Body of pancreas (tissue), 4 donors: ENCODE measurements around the gene HLX. TPM values are rescaled to one million over a fixed set of nuclear protein-coding genes. Genes with fewer than 3 reads are reported as not detected.

ENCODE experiments used
- ATAC-seq: fragments of 150-250 bp; one replicate; pipeline ENCODE4 v1.9.1; 2016
- DNase-seq, 4 donors: peaks; one replicate each; pipeline ENCODE4 v3.0.0-alpha.2; 2019
- H3K27ac ChIP-seq, 4 donors: fragments of 200-600 bp; sonication (generic); 1 replicate in 3 of 4; 2 replicates in 1 of 4; pipeline versions ENCODE4 v1.5.1 to v1.6.1; 2016 to 2019; ENCODE audit warnings: mild to moderate bottlenecking in 1 of 4, mixed read lengths in 1 of 4, moderate library complexity in 1 of 4
- H3K27me3 ChIP-seq, 2 donors: fragments of 200-600 bp; sonication (generic); one replicate each; pipeline ENCODE4 v1.6.0; 2016; ENCODE audit warnings: mild to moderate bottlenecking in 1 of 2
- H3K36me3 ChIP-seq, 2 donors: fragments of 200-600 bp; sonication (generic); replicated peaks in 1 of 2; 2 replicates each; pipeline ENCODE4 v1.5.1; 2016; ENCODE audit warnings: low read depth in 2 of 2; ENCODE audit not compliant: insufficient read depth in 1 of 2
- H3K4me1 ChIP-seq: fragments of 200-600 bp; sonication (generic); one replicate; pipeline ENCODE4 v1.6.0; 2016
- H3K4me3 ChIP-seq, 2 donors: fragments of 200-600 bp; sonication (generic); 1 replicate in 1 of 2; 2 replicates in 1 of 2; pipeline ENCODE4 v1.5.1; 2016 to 2019
- H3K9me3 ChIP-seq, 3 donors: fragments of 200-600 bp; sonication (generic); 1 replicate in 2 of 3; 2 replicates in 1 of 3; pipeline ENCODE4 v1.5.1; 2016
- CTCF ChIP-seq, 7 experiments: fragments of 450-650 bp in 4 of 7; fragments of 200-600 bp in 3 of 7; sonication (generic) in 3 of 7; IDR thresholded peaks; one replicate each; pipeline ENCODE4 v1.5.1; 2016 to 2019; ENCODE audit warnings: antibody characterized with exemption in 7 of 7
- POLR2A ChIP-seq, 3 donors: fragments of 450-650 bp; IDR thresholded peaks; one replicate each; pipeline ENCODE4 v1.6.1; 2016; ENCODE audit warnings: antibody characterized with exemption in 3 of 3, mild to moderate bottlenecking in 2 of 3
- WGBS, 2 donors: methylation state at CpG; one replicate each; pipeline ENCODE4 v1.1.5; 2017; 5-methylcytosine and 5-hydroxymethylcytosine counted together
- intact Hi-C: fragments of 100-400 bp; cut with DNase I; formaldehyde crosslinking; loops from one replicate; pipeline ENCODE4 v1.15.1; 2023
- total RNA-seq, 2 donors: library from RNA; depleted of rRNA; stranded (reverse); fragments of >200 nt; gene quantifications; one replicate each; pipeline ENCODE4 v1.1.0, GENCODE V29; 2016

Gene HLX
- total RNA-seq, 2 donors from 2014 or later = 1.6 to 1.8 TPM

GRCh38 chr1:220921971-220922635 is 42.9 kb downstream of the HLX start:
- WGBS, 2 donors = 51 to 56% methylated on average over 8 of the region's 8 CpGs
- intact Hi-C loops = no loop called here
- Histone ChIP-seq H3K36me3 (no peaks in the 10 kb centered on the region), H3K27ac (no peak overlapping the region), H3K27me3 (no peaks in the 10 kb centered on the region), H3K4me1 (no peaks in the 10 kb centered on the region), H3K4me3 (no peak overlapping the region), H3K9me3 (no peaks in the 10 kb centered on the region)
- ATAC-seq = no peak
- DNase-seq = no peak
- TF ChIP-seq POLR2A (IDR thresholded peaks at IDR 0.05) (no peak), CTCF (IDR thresholded peaks at IDR 0.05) (no peak)

GRCh38 chr1:220922951-220923350 is 43.7 kb downstream of the HLX start:
- TF ChIP-seq CTCF (IDR thresholded peaks at IDR 0.05) (no peak), POLR2A (IDR thresholded peaks at IDR 0.05) (no peak)

GRCh38 chr1:220924331-220924970 is 45.2 kb downstream of the HLX start:
- ATAC-seq = no peak
- no peak for DNase-seq
- Histone ChIP-seq H3K4me3 (no peak overlapping the region), H3K27ac (no peak overlapping the region), H3K4me1 (no peaks in the 10 kb centered on the region), H3K27me3 (no peaks in the 10 kb centered on the region), H3K36me3 (no peaks in the 10 kb centered on the region), H3K9me3 (no peaks in the 10 kb centered on the region)
- intact Hi-C loops = no loop called here
- TF ChIP-seq POLR2A (IDR thresholded peaks at IDR 0.05) (no peak), CTCF (IDR thresholded peaks at IDR 0.05) (no peak)
- WGBS, 2 donors = 60 to 86% methylated on average over 3 of the region's 3 CpGs

More at GRCh38 chr1:220922951-220923350, 43.7 kb downstream of the HLX start:
- DNase-seq (no peak), ATAC-seq (no peak)
- no peaks in the 10 kb centered on the region for H3K9me3 ChIP-seq
- no peaks in the 10 kb centered on the region for H3K36me3 ChIP-seq
- H3K4me3 ChIP-seq = no peak overlapping the region
- intact Hi-C loops = no loop called here
- no peak overlapping the region for H3K27ac ChIP-seq
- 44 to 47% methylated on average over 5 of the region's 5 CpGs for WGBS, 2 donors
- H3K27me3 ChIP-seq = no peaks in the 10 kb centered on the region
- no peaks in the 10 kb centered on the region for H3K4me1 ChIP-seq

- no peaks in the 10 kb centered on the region for H3K4me1 ChIP-seq
- DNase-seq = no peak
- no peak for ATAC-seq
- H3K27me3 ChIP-seq = no peaks in the 10 kb centered on the region
- no peak overlapping the region for H3K4me3 ChIP-seq
- H3K36me3 ChIP-seq = no peaks in the 10 kb centered on the region
- H3K27ac ChIP-seq = no peak overlapping the region
- intact Hi-C loops = no loop called here
- TF ChIP-seq CTCF (IDR thresholded peaks at IDR 0.05) (no peak), POLR2A (IDR thresholded peaks at IDR 0.05) (no peak)
- WGBS, 2 donors = 65 to 90% methylated on average over 2 of the region's 2 CpGs
- H3K9me3 ChIP-seq = no peaks in the 10 kb centered on the region
Observed at GRCh38 chr1:220925707-220926106, 46.5 kb downstream of the HLX start.

- DNase-seq = no peak
- Histone ChIP-seq H3K4me1 (no peaks in the 10 kb centered on the region), H3K4me3 (no peak overlapping the region), H3K27me3 (no peaks in the 10 kb centered on the region), H3K9me3 (no peaks in the 10 kb centered on the region), H3K36me3 (no peaks in the 10 kb centered on the region), H3K27ac (no peak overlapping the region)
- TF ChIP-seq CTCF (IDR thresholded peaks at IDR 0.05) = no peak
- no peak for TF ChIP-seq POLR2A (IDR thresholded peaks at IDR 0.05)
- intact Hi-C loops = no loop called here
- no peak for ATAC-seq
- WGBS, 2 donors = 42% methylated on average over 4 of the region's 4 CpGs
Observed at GRCh38 chr1:220926146-220926545, 46.9 kb downstream of the HLX start.
